ENCODE data around the gene SLC31A2. TPM values are rescaled to one million over a fixed set of nuclear protein-coding genes. Genes with fewer than 3 reads are reported as not detected.

SLC31A2 gene
- total RNA-seq, 2 experiments from 2014 or later, result 2.0 to 2.7 TPM

- Mint-ChIP-seq H3K27ac (no peak overlapping the region), H3K4me3 (no peak overlapping the region)
- CTCF ChIA-PET, result interaction anchor here (1.2 to 1.5 kb wide), 2 partner anchors 14 to 27 kb away, joined by 3 to 4 read pairs; no protein-coding TSS in a partner anchor
Measured at GRCh38 chr9:113192455-113192854, 41.6 kb downstream of the SLC31A2 start.

GRCh38 chr9:113199683-113200329, 49.0 kb downstream of the SLC31A2 start:
- DNase-seq, result no peak
- H3K27ac Mint-ChIP-seq, result no peak overlapping the region

More at GRCh38 chr9:113192455-113192854, 41.6 kb downstream of the SLC31A2 start:
- no peaks in the 10 kb centered on the region for H3K27me3 Mint-ChIP-seq (ENCODE audit: low read depth)
- H3K9me3 Mint-ChIP-seq (ENCODE audit: insufficient read depth), result no peaks in the 10 kb centered on the region
- ATAC-seq (no peak), DNase-seq (no peak)
- H3K4me1 Mint-ChIP-seq (ENCODE audit: low read depth), result peaks cover 7% of the 10 kb centered on the region
- peaks cover 52% of the 10 kb centered on the region for H3K36me3 Mint-ChIP-seq (ENCODE audit: low read depth)
- POLR2A ChIA-PET, result no interaction called here

GRCh38 chr9:113205432-113205831, 54.6 kb downstream of the SLC31A2 start:
- H3K4me1 Mint-ChIP-seq (ENCODE audit: low read depth), result no peaks in the 10 kb centered on the region
- peaks cover 66% of the 10 kb centered on the region for H3K36me3 Mint-ChIP-seq (ENCODE audit: low read depth)
- no peaks in the 10 kb centered on the region for H3K9me3 Mint-ChIP-seq (ENCODE audit: insufficient read depth)
- ChIA-PET CTCF (interaction anchor here (1.3 kb wide), 1 partner anchor 12 kb away, joined by 3 read pairs; no protein-coding TSS in a partner anchor), POLR2A (no interaction called here)
- no peak for ATAC-seq
- no peak overlapping the region for H3K27ac Mint-ChIP-seq
- H3K27me3 Mint-ChIP-seq (ENCODE audit: low read depth), result no peaks in the 10 kb centered on the region
- no peak for DNase-seq
- H3K4me3 Mint-ChIP-seq, result no peak overlapping the region

More at GRCh38 chr9:113199683-113200329, 49.0 kb downstream of the SLC31A2 start:
- no peaks in the 10 kb centered on the region for H3K27me3 Mint-ChIP-seq (ENCODE audit: low read depth)
- no peaks in the 10 kb centered on the region for H3K9me3 Mint-ChIP-seq (ENCODE audit: insufficient read depth)
- no peaks in the 10 kb centered on the region for H3K4me1 Mint-ChIP-seq (ENCODE audit: low read depth)
- no peak for ATAC-seq
- POLR2A ChIA-PET, result no interaction called here
- H3K4me3 Mint-ChIP-seq, result no peak overlapping the region
- H3K36me3 Mint-ChIP-seq (ENCODE audit: low read depth), result peaks cover 69% of the 10 kb centered on the region
- CTCF ChIA-PET, result no interaction called here

- Mint-ChIP-seq H3K9me3 (ENCODE audit: insufficient read depth) (no peaks in the 10 kb centered on the region), H3K27me3 (ENCODE audit: low read depth) (no peaks in the 10 kb centered on the region), H3K4me3 (no peak overlapping the region), H3K4me1 (ENCODE audit: low read depth) (no peaks in the 10 kb centered on the region), H3K36me3 (ENCODE audit: low read depth) (peaks cover 70% of the 10 kb centered on the region), H3K27ac (no peak overlapping the region)
- CTCF ChIA-PET, result interaction anchor here (1.3 kb wide), 2 partner anchors 13 to 14 kb away, joined by 3 read pairs; no protein-coding TSS in a partner anchor
- DNase-seq (no peak), ATAC-seq (no peak)
- POLR2A ChIA-PET, result interaction anchor here (1.3 kb wide), 1 partner anchor 14 kb away, joined by 3 read pairs; no protein-coding TSS in a partner anchor
Measured at GRCh38 chr9:113205861-113206260, 55.1 kb downstream of the SLC31A2 start.

GRCh38 chr9:113210815-113211214, 60.0 kb downstream of the SLC31A2 start:
- ATAC-seq (no peak), DNase-seq (no peak)
- Mint-ChIP-seq H3K9me3 (ENCODE audit: insufficient read depth) (no peaks in the 10 kb centered on the region), H3K27me3 (ENCODE audit: low read depth) (no peaks in the 10 kb centered on the region), H3K4me1 (ENCODE audit: low read depth) (peaks cover 6% of the 10 kb centered on the region), H3K36me3 (ENCODE audit: low read depth) (peaks cover 57% of the 10 kb centered on the region), H3K4me3 (no peak overlapping the region), H3K27ac (no peak overlapping the region)
- ChIA-PET CTCF (no interaction called here), POLR2A (interaction anchor here (0.6 kb wide), 1 partner anchor 9 kb away, joined by 3 read pairs; no protein-coding TSS in a partner anchor)

Other genes starting within 250 kb of the SLC31A2 start
- gene ZNF883, start 138.8 kb upstream of the SLC31A2 start, total RNA-seq, result under 1 TPM; 0.57 to 0.76 TPM
- under 1 TPM; 0.76 to 0.81 TPM for gene ZFP37, start 94.3 kb upstream of the SLC31A2 start, total RNA-seq
- gene FKBP15, start 70.3 kb downstream of the SLC31A2 start, total RNA-seq, result 10 to 100 TPM; 34.5 to 36.3 TPM
- 10 to 100 TPM in 1 of 2 experiments, 1 to 10 TPM in 1; 9.5 to 10.2 TPM for gene SLC31A1, start 70.5 kb downstream of the SLC31A2 start, total RNA-seq
- gene CDC26, start 124.6 kb downstream of the SLC31A2 start, total RNA-seq, result 10 to 100 TPM; 26.1 to 28.9 TPM
- 10 to 100 TPM; 33.3 to 37.3 TPM for gene PRPF4, start 124.7 kb downstream of the SLC31A2 start, total RNA-seq
- gene RNF183, start 152.4 kb downstream of the SLC31A2 start, total RNA-seq, result not detected
- under 1 TPM; 0.47 to 0.92 TPM for gene WDR31, start 189.3 kb downstream of the SLC31A2 start, total RNA-seq
- gene BSPRY, start 198.5 kb downstream of the SLC31A2 start, total RNA-seq, result 1 to 10 TPM; 4.0 to 4.4 TPM
- 10 to 100 TPM; 14.0 to 15.3 TPM for gene HDHD3, start 226.0 kb downstream of the SLC31A2 start, total RNA-seq